ENCODE results near the gene GABRB1.
"Not testable (repeated sequence)": the region's sequence is repeated elsewhere in the genome, so short reads cannot be mapped to it uniquely, and the experiment has no call there.

Gene GABRB1

GRCh38 chr4:47278631-47279030, 247.3 kb downstream of the GABRB1 start:
- no peak for DNase-seq (ENCODE audit: low read depth in 4 of 4, low spot score in 1 of 4)

GRCh38 chr4:47287735-47288134, 256.4 kb downstream of the GABRB1 start:
- DNase-seq (ENCODE audit: low read depth in 4 of 4, low spot score in 1 of 4) = no peak

- DNase-seq (ENCODE audit: low read depth in 4 of 4, low spot score in 1 of 4) = no peak
Measured at GRCh38 chr4:47289805-47290204, 258.4 kb downstream of the GABRB1 start.

GRCh38 chr4:47290873-47291272, 259.5 kb downstream of the GABRB1 start:
- not testable (repeated sequence) for DNase-seq (ENCODE audit: low read depth in 4 of 4, low spot score in 1 of 4)

- no peak for DNase-seq (ENCODE audit: low read depth in 4 of 4, low spot score in 1 of 4)
Measured at GRCh38 chr4:47309165-47309564, 277.8 kb downstream of the GABRB1 start.

- DNase-seq (ENCODE audit: low read depth in 4 of 4, low spot score in 1 of 4) = no peak
Measured at GRCh38 chr4:47312170-47312569, 280.8 kb downstream of the GABRB1 start.

GRCh38 chr4:47313384-47313783, 282.0 kb downstream of the GABRB1 start:
- no peak for DNase-seq (ENCODE audit: low read depth in 4 of 4, low spot score in 1 of 4)

GRCh38 chr4:47315346-47315745, 284.0 kb downstream of the GABRB1 start:
- no peak for DNase-seq (ENCODE audit: low read depth in 4 of 4, low spot score in 1 of 4)

- no peak for DNase-seq (ENCODE audit: low read depth in 4 of 4, low spot score in 1 of 4)
Measured at GRCh38 chr4:47326025-47326424, 294.7 kb downstream of the GABRB1 start.

GRCh38 chr4:47330866-47331265, 299.5 kb downstream of the GABRB1 start:
- DNase-seq (ENCODE audit: low read depth in 4 of 4, low spot score in 1 of 4) = no peak

- no peak for DNase-seq (ENCODE audit: low read depth in 4 of 4, low spot score in 1 of 4)
Measured at GRCh38 chr4:47334652-47335051, 303.3 kb downstream of the GABRB1 start.

- DNase-seq (ENCODE audit: low read depth in 4 of 4, low spot score in 1 of 4) = no peak
Measured at GRCh38 chr4:47337893-47338292, 306.5 kb downstream of the GABRB1 start.

GRCh38 chr4:47340914-47341313, 309.5 kb downstream of the GABRB1 start:
- no peak for DNase-seq (ENCODE audit: low read depth in 4 of 4, low spot score in 1 of 4)

- DNase-seq (ENCODE audit: low read depth in 4 of 4, low spot score in 1 of 4) = no peak
Measured at GRCh38 chr4:47342796-47343195, 311.4 kb downstream of the GABRB1 start.

GRCh38 chr4:47349326-47349725, 318.0 kb downstream of the GABRB1 start:
- DNase-seq (ENCODE audit: low read depth in 4 of 4, low spot score in 1 of 4) = no peak

- no peak for DNase-seq (ENCODE audit: low read depth in 4 of 4, low spot score in 1 of 4)
Measured at GRCh38 chr4:47355568-47355967, 324.2 kb downstream of the GABRB1 start.

GRCh38 chr4:47359891-47360290, 328.5 kb downstream of the GABRB1 start:
- no peak for DNase-seq (ENCODE audit: low read depth in 4 of 4, low spot score in 1 of 4)

- DNase-seq (ENCODE audit: low read depth in 4 of 4, low spot score in 1 of 4) = no peak
Measured at GRCh38 chr4:47367761-47368160, 336.4 kb downstream of the GABRB1 start.

- DNase-seq (ENCODE audit: low read depth in 4 of 4, low spot score in 1 of 4) = no peak
Measured at GRCh38 chr4:47368211-47368610, 336.8 kb downstream of the GABRB1 start.

- DNase-seq (ENCODE audit: low read depth in 4 of 4, low spot score in 1 of 4) = no peak
Measured at GRCh38 chr4:47372561-47372960, 341.2 kb downstream of the GABRB1 start.

GRCh38 chr4:47373174-47373573, 341.8 kb downstream of the GABRB1 start:
- no peak for DNase-seq (ENCODE audit: low read depth in 4 of 4, low spot score in 1 of 4)

GRCh38 chr4:47373709-47374108, 342.3 kb downstream of the GABRB1 start:
- no peak for DNase-seq (ENCODE audit: low read depth in 4 of 4, low spot score in 1 of 4)

GRCh38 chr4:47374477-47374876, 343.1 kb downstream of the GABRB1 start:
- DNase-seq (ENCODE audit: low read depth in 4 of 4, low spot score in 1 of 4) = no peak

GRCh38 chr4:47378021-47378530, 346.7 kb downstream of the GABRB1 start:
- DNase-seq (ENCODE audit: low read depth in 4 of 4, low spot score in 1 of 4) = not testable (repeated sequence)

Data from stimulated activated CD4-positive, alpha-beta T cell treated with anti-CD3 and anti-CD28 coated beads, Interleukin-1b, Interleukin-23, amount 100 ng/mL, for 24 hours (primary cell).